ENCODE measurements around the gene MINDY2.

DNA sequence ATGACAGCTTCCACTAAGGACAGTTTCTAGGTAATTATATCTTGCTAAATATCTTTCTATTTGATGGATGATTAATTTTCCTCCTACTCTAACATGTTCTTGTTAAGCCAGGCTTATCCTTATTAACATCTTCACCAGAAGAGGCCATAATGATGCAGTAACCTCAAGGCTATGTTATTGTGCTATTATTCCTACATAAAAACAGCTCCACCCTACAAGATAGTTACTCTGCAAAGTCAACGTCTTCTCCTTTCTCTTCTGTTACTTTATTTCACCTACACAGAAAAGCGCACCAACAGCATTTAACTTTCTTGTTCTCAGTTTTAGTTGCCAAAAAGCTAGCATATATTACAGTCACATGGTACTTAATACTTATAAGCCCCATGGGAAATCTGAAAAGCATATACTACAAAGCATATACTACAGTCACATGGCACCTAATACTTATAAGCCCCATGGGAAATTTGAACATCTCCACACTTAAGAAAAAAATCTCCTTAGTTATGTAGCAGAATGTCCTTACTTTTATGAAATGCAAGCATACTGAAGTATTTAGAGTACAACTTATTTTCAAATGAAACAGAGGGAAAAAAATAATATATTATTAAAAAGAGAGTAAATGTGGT, 35.0 kb upstream of the MINDY2 start:
- TF ChIP-seq TAF1 (IDR thresholded peaks at IDR 0.05; ENCODE audit: borderline replicate concordance, low read depth, low read length) (no peak), POLR2A (IDR thresholded peaks at IDR 0.05; ENCODE audit: low read depth, low read length) (no peak)
